Liver (tissue), 9 donors: ENCODE data around the gene CGNL1. TPM values are rescaled to one million over a fixed set of nuclear protein-coding genes. Genes with fewer than 3 reads are reported as not detected.
A peak's percentile ranks its signal among the peaks of the same experiment; 100 is the strongest.

Experiments used
- DNase-seq: peaks from one replicate; pipeline ENCODE4 v3.0.0-alpha.2; 2017; ENCODE audit warnings: low spot score
- H3K27ac ChIP-seq, 2 donors: one replicate each; pipeline ENCODE4 v1.7.0; 2013; ENCODE audit warnings: inconsistent platforms in 2 of 2, low read length in 2 of 2, control low read depth in 1 of 2, low read depth in 1 of 2, mild to moderate bottlenecking in 1 of 2
- H3K27me3 ChIP-seq, 4 donors: one replicate each; pipeline versions ENCODE4 v1.6.1 to v1.7.0; 2013; ENCODE audit warnings: low read length in 3 of 4, inconsistent platforms in 1 of 4, mild to moderate bottlenecking in 1 of 4, moderate library complexity in 1 of 4; ENCODE audit not compliant: control insufficient read depth in 4 of 4, insufficient read depth in 4 of 4
- H3K36me3 ChIP-seq, 4 donors: one replicate each; pipeline versions ENCODE4 v1.6.1 to v1.7.0; 2013; ENCODE audit warnings: low read length in 3 of 4, mild to moderate bottlenecking in 3 of 4, low read depth in 1 of 4, moderate library complexity in 1 of 4; ENCODE audit not compliant: control insufficient read depth in 4 of 4, insufficient read depth in 3 of 4
- H3K4me1 ChIP-seq, 4 donors: one replicate each; pipeline versions ENCODE4 v1.6.1 to v1.7.0; 2013; ENCODE audit warnings: low read length in 3 of 4, mild to moderate bottlenecking in 3 of 4, moderate library complexity in 1 of 4; ENCODE audit not compliant: control insufficient read depth in 4 of 4, insufficient read depth in 4 of 4
- H3K4me3 ChIP-seq, 3 donors: one replicate each; pipeline versions ENCODE4 v1.6.1 to v1.7.0; 2013; ENCODE audit warnings: low read length in 3 of 3, control low read depth in 1 of 3, low read depth in 1 of 3, mild to moderate bottlenecking in 1 of 3
- H3K9ac ChIP-seq, 2 donors: one replicate each; pipeline ENCODE4 v1.7.0; 2013; ENCODE audit warnings: low read length in 2 of 2, mild to moderate bottlenecking in 2 of 2, moderate library complexity in 2 of 2, control low read depth in 1 of 2, low read depth in 1 of 2
- H3K9me3 ChIP-seq, 4 donors: one replicate each; pipeline versions ENCODE4 v1.6.1 to v1.7.0; 2013; ENCODE audit warnings: low read length in 3 of 4; ENCODE audit not compliant: control insufficient read depth in 4 of 4
- FOXA1 ChIP-seq: IDR thresholded peaks from 2 replicates; pipeline ENCODE4 v1.6.1; 2016; ENCODE audit warnings: antibody characterized with exemption
- FOXA2 ChIP-seq: IDR thresholded peaks from 2 replicates; pipeline ENCODE4 v1.6.1; 2016; ENCODE audit warnings: antibody characterized with exemption
- GABPA ChIP-seq, 2 donors: IDR thresholded peaks in 1 of 2; conservative IDR thresholded peaks in 1 of 2; 2 replicates each; pipeline ENCODE4 v1.6.1; 2016; ENCODE audit warnings: antibody characterized with exemption in 2 of 2, mild to moderate bottlenecking in 1 of 2, moderate library complexity in 1 of 2
- HNF4A ChIP-seq, 2 donors: conservative IDR thresholded peaks; 2 replicates each; pipeline ENCODE4 v1.6.1; 2016; ENCODE audit warnings: antibody characterized with exemption in 2 of 2, mild to moderate bottlenecking in 2 of 2
- HNF4G ChIP-seq: IDR thresholded peaks from 2 replicates; pipeline ENCODE4 v1.6.1; 2016; ENCODE audit warnings: antibody characterized with exemption
- JUND ChIP-seq, 2 donors: IDR thresholded peaks; 2 replicates each; pipeline ENCODE4 v1.6.1; 2016; ENCODE audit warnings: antibody characterized with exemption in 2 of 2
- NR2F2 ChIP-seq: IDR thresholded peaks from 2 replicates; pipeline ENCODE4 v1.6.1; 2016; ENCODE audit warnings: antibody characterized with exemption
- RAD21 ChIP-seq, 2 donors: IDR thresholded peaks; 2 replicates each; pipeline ENCODE4 v1.6.1; 2016; ENCODE audit warnings: antibody characterized with exemption in 2 of 2, mild to moderate bottlenecking in 2 of 2
- RXRA ChIP-seq, 2 donors: IDR thresholded peaks; 2 replicates each; pipeline ENCODE4 v1.6.1; 2017 to 2018; ENCODE audit warnings: antibody characterized with exemption in 2 of 2, mild to moderate bottlenecking in 1 of 2
- SP1 ChIP-seq: IDR thresholded peaks from 2 replicates; pipeline ENCODE4 v1.6.1; 2018; ENCODE audit warnings: antibody characterized with exemption, mild to moderate bottlenecking
- TAF1 ChIP-seq: conservative IDR thresholded peaks from 2 replicates; pipeline ENCODE4 v1.6.1; 2016; ENCODE audit warnings: antibody characterized with exemption, mild to moderate bottlenecking
- YY1 ChIP-seq: IDR thresholded peaks from 2 replicates; pipeline ENCODE4 v1.6.1; 2016; ENCODE audit warnings: antibody characterized with exemption, mild to moderate bottlenecking
- WGBS: extraction: QIAGEN DNeasy Blood & Tissue Kit; methylation state at CpG from one replicate; pipeline ENCODE4 v1.1.7; 2013; 5-methylcytosine and 5-hydroxymethylcytosine counted together
- polyA plus RNA-seq, 2 donors: library from polyadenylated mRNA; stranded (reverse) in 1 of 2; unstranded in 1 of 2; fragments of 200-250 nt in 1 of 2; fragments of >200 nt in 1 of 2; fragmentation: Nextera tagmentation in 1 of 2; extraction: Ambion mirVana in 1 of 2; gene quantifications; one replicate each; pipeline versions ENCODE4 v1.2.1 to v1.2.3, GENCODE V29; 2013 to 2015
- total RNA-seq, 2 donors: library from RNA; depleted of rRNA; stranded (reverse); fragments of >200 nt; gene quantifications; one replicate each; pipeline ENCODE4 v1.2.3, GENCODE V29; 2014
- TF ChIP-seq, protein P1 (sequence below): IDR thresholded peaks from 2 replicates; pipeline ENCODE4 v1.6.1; 2016; ENCODE audit warnings: antibody characterized with exemption, mild to moderate bottlenecking
- TF ChIP-seq, protein P2 (sequence below): IDR thresholded peaks from 2 replicates; pipeline ENCODE4 v1.6.1; 2016; ENCODE audit warnings: antibody characterized with exemption
- TF ChIP-seq, protein P3 (sequence below): IDR thresholded peaks from 2 replicates; pipeline ENCODE4 v1.6.1; 2016; ENCODE audit warnings: antibody characterized with exemption
- TF ChIP-seq, protein P4 (sequence below): fragments of 150-350 bp; IDR thresholded peaks from 2 replicates; pipeline ENCODE4 v1.5.1; 2017; ENCODE audit warnings: improper control_type of control experiment, low read depth, low read length; ENCODE audit not compliant: missing input control
- TF ChIP-seq, protein P5 (sequence below): IDR thresholded peaks from 2 replicates; pipeline ENCODE4 v1.6.1; 2016; ENCODE audit warnings: antibody characterized with exemption
- donor health status: healthy.
- donor health status: healthy.
- donor health status: healthy.
- donor health status: healthy.
- donor health status: healthy.

Gene CGNL1
- total and polyA plus RNA-seq, 4 donors, result 12.0 to 31.9 (median 16.1) TPM

DNA sequence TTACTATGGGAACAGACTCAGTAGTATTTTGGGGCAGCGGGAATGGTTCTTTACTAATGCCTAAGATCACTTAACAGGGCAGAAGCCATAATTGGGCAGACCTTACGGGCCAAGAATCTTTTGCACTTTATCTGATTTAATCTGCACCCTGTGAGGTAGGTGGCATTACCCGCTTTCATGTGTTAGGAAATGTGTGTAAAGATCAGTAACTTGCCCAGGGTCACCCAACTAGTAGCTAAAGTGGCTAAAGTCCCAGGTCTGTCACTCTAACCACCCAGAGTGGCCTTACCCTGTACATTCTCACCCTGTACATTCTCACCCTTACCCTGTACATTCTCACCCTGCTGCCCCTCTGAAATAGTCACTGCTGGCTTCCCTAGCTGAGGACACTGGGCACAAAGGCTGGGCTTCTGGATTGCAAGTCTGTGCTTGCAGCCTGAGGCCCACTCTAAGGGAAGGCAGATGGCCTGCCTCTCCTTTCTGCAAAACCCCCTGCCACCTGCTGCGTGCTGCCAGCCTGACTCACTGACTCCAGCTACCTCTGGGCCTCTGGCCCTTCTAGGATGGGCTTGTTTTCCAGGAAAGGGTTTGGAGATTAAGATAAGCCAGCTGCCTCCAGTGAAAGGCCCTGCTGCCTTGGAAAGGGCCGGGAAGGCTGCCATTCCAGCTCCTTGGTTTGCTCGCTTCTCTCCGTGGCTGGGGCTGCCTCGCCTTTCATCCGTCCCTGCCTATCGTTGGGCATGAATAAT lies 177.9 kb downstream of the CGNL1 start:
- TF ChIP-seq FOXA2 (no peak), RAD21 (IDR thresholded peaks at IDR 0.05) (no peak), NR2F2 (no peak), HNF4G (no peak), HNF4A (conservative IDR thresholded peaks at IDR 0.05) (peak; percentile 47 to 87), TAF1 (no peak), RXRA (IDR thresholded peaks at IDR 0.05) (peak in 1 of 2 donors; percentile 60), JUND (IDR thresholded peaks at IDR 0.05) (peak in 1 of 2 donors; percentile 18), FOXA1 (no peak), SP1 (no peak)
- TF ChIP-seq, protein P1, sequence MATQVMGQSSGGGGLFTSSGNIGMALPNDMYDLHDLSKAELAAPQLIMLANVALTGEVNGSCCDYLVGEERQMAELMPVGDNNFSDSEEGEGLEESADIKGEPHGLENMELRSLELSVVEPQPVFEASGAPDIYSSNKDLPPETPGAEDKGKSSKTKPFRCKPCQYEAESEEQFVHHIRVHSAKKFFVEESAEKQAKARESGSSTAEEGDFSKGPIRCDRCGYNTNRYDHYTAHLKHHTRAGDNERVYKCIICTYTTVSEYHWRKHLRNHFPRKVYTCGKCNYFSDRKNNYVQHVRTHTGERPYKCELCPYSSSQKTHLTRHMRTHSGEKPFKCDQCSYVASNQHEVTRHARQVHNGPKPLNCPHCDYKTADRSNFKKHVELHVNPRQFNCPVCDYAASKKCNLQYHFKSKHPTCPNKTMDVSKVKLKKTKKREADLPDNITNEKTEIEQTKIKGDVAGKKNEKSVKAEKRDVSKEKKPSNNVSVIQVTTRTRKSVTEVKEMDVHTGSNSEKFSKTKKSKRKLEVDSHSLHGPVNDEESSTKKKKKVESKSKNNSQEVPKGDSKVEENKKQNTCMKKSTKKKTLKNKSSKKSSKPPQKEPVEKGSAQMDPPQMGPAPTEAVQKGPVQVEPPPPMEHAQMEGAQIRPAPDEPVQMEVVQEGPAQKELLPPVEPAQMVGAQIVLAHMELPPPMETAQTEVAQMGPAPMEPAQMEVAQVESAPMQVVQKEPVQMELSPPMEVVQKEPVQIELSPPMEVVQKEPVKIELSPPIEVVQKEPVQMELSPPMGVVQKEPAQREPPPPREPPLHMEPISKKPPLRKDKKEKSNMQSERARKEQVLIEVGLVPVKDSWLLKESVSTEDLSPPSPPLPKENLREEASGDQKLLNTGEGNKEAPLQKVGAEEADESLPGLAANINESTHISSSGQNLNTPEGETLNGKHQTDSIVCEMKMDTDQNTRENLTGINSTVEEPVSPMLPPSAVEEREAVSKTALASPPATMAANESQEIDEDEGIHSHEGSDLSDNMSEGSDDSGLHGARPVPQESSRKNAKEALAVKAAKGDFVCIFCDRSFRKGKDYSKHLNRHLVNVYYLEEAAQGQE, result no peak
- TF ChIP-seq, protein P2, sequence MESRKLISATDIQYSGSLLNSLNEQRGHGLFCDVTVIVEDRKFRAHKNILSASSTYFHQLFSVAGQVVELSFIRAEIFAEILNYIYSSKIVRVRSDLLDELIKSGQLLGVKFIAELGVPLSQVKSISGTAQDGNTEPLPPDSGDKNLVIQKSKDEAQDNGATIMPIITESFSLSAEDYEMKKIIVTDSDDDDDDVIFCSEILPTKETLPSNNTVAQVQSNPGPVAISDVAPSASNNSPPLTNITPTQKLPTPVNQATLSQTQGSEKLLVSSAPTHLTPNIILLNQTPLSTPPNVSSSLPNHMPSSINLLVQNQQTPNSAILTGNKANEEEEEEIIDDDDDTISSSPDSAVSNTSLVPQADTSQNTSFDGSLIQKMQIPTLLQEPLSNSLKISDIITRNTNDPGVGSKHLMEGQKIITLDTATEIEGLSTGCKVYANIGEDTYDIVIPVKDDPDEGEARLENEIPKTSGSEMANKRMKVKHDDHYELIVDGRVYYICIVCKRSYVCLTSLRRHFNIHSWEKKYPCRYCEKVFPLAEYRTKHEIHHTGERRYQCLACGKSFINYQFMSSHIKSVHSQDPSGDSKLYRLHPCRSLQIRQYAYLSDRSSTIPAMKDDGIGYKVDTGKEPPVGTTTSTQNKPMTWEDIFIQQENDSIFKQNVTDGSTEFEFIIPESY, result no peak
- TF ChIP-seq, protein P3, sequence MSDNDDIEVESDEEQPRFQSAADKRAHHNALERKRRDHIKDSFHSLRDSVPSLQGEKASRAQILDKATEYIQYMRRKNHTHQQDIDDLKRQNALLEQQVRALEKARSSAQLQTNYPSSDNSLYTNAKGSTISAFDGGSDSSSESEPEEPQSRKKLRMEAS, result no peak
- TF ChIP-seq, protein P4, sequence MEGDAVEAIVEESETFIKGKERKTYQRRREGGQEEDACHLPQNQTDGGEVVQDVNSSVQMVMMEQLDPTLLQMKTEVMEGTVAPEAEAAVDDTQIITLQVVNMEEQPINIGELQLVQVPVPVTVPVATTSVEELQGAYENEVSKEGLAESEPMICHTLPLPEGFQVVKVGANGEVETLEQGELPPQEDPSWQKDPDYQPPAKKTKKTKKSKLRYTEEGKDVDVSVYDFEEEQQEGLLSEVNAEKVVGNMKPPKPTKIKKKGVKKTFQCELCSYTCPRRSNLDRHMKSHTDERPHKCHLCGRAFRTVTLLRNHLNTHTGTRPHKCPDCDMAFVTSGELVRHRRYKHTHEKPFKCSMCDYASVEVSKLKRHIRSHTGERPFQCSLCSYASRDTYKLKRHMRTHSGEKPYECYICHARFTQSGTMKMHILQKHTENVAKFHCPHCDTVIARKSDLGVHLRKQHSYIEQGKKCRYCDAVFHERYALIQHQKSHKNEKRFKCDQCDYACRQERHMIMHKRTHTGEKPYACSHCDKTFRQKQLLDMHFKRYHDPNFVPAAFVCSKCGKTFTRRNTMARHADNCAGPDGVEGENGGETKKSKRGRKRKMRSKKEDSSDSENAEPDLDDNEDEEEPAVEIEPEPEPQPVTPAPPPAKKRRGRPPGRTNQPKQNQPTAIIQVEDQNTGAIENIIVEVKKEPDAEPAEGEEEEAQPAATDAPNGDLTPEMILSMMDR, result no peak
- no peak for DNase-seq
- no peaks in the 10 kb centered on the region for H3K9me3 ChIP-seq
- peaks cover 0 to 19% (median 7%) of the 10 kb centered on the region in 4 donors for H3K4me1 ChIP-seq
- 73% methylated on average over 10 of the region's 10 CpGs for WGBS
- H3K9ac ChIP-seq, result no peak overlapping the region
- H3K27ac ChIP-seq, result peak overlapping the region; percentile 9 to 36
- H3K4me3 ChIP-seq, result no peak overlapping the region
- H3K27me3 ChIP-seq, result no peaks in the 10 kb centered on the region
- peaks cover 0 to 21% (median 9%) of the 10 kb centered on the region in 4 donors for H3K36me3 ChIP-seq

DNA sequence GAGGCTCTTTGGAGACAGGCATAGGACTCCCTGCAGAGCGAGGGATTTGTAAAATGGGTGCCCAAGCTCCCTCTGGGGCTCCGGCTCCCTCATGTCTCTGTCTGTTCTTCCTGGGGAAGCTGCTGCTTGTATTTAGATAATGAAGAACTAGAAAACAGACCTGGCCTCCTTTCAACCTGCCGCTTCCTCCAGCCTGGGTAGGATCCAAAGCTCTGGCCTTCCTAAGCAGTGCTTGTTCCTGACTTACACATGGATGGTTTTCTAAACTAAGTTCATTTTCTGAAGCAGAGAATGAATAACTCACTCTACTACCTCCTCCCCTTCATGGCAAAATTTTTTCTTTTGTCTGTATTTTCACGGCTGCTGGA lies 178.5 kb downstream of the CGNL1 start:
- no peak overlapping the region for H3K9ac ChIP-seq
- peaks cover 0 to 19% (median 7%) of the 10 kb centered on the region in 4 donors for H3K4me1 ChIP-seq
- peaks cover 0 to 19% (median 7%) of the 10 kb centered on the region in 4 donors for H3K36me3 ChIP-seq
- peak overlapping the region in 1 of 2 donors; percentile 36 for H3K27ac ChIP-seq
- 86% methylated on average over 4 of the region's 4 CpGs for WGBS
- H3K27me3 ChIP-seq, result no peaks in the 10 kb centered on the region
- no peak for DNase-seq
- no peaks in the 10 kb centered on the region for H3K9me3 ChIP-seq
- TF ChIP-seq GABPA (IDR thresholded peaks at IDR 0.05 in 1 of 2, conservative IDR thresholded peaks at IDR 0.05 in 1 of 2), result no peak
- TF ChIP-seq RAD21 (IDR thresholded peaks at IDR 0.05), result no peak
- no peak for TF ChIP-seq YY1
- TF ChIP-seq, protein P5, sequence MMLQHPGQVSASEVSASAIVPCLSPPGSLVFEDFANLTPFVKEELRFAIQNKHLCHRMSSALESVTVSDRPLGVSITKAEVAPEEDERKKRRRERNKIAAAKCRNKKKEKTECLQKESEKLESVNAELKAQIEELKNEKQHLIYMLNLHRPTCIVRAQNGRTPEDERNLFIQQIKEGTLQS, result no peak
- H3K4me3 ChIP-seq, result no peak overlapping the region
